Lower leg skin (tissue), 4 donors: Measurements from ENCODE around the gene NCOA1. TPM values are rescaled to one million over a fixed set of nuclear protein-coding genes. Genes with fewer than 3 reads are reported as not detected.
"Not testable (repeated sequence)": the region's sequence is repeated elsewhere in the genome, so short reads cannot be mapped to it uniquely, and the experiment has no call there.

ENCODE experiments used
- DNase-seq, 2 donors: peaks; one replicate each; pipeline ENCODE4 v3.0.0-alpha.2; 2019; ENCODE audit warnings: low spot score in 2 of 2
- H3K4me3 ChIP-seq: fragments of 200-600 bp; sonication (generic); 2 replicates; pipeline ENCODE4 v1.5.1; 2017; ENCODE audit warnings: mild to moderate bottlenecking, low read depth; ENCODE audit not compliant: poor library complexity, severe bottlenecking
- POLR2A ChIP-seq, 2 donors: fragments of 450-650 bp; IDR thresholded peaks; one replicate each; pipeline ENCODE4 v1.6.1; 2016 to 2017; ENCODE audit warnings: antibody characterized with exemption in 2 of 2, mild to moderate bottlenecking in 1 of 2, moderate library complexity in 1 of 2
- WGBS, 2 donors: methylation state at CpG; one replicate each; pipeline ENCODE4 v1.1.5; 2018; 5-methylcytosine and 5-hydroxymethylcytosine counted together
- intact Hi-C: fragments of 100-400 bp; cut with DNase I; formaldehyde crosslinking; loops from one replicate; pipeline ENCODE4 v1.15.0; 2023; ENCODE audit warnings: low total_unique reads
- total RNA-seq, 4 donors: library from RNA; depleted of rRNA; stranded (reverse); fragments of >200 nt; gene quantifications; one replicate each; pipeline ENCODE4 v1.1.0, GENCODE V29; 2016
- TF ChIP-seq, protein P1 (sequence below), 3 donors: fragments of 450-650 bp; IDR thresholded peaks; one replicate each; pipeline ENCODE4 v1.5.1; 2016; ENCODE audit warnings: antibody characterized with exemption in 3 of 3, mild to moderate bottlenecking in 3 of 3, moderate library complexity in 2 of 3

Gene NCOA1
- total RNA-seq, 4 donors from 2014 or later: 37.9 to 50.1 (median 45.0) TPM

DNA sequence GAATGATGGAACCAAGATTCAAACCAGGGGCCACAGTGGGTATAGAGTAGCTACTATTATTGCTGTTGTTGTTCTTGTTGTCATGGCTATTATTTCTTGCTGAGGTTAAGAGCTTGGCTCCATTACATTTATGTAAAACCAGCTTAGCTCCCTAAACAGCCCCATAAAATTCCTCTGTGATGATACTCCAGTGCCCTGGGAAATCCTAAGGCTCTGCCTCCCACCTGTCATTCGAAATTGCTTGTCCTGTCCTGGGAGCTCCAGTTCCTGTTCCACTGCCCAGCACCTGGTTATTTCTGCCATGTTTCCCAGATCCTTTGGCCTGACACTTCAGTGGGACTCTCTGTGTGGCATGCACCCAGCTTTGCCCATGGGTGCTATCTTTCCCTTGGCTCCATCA is 27.8 kb upstream of the NCOA1 start:
- TF ChIP-seq, protein P1, sequence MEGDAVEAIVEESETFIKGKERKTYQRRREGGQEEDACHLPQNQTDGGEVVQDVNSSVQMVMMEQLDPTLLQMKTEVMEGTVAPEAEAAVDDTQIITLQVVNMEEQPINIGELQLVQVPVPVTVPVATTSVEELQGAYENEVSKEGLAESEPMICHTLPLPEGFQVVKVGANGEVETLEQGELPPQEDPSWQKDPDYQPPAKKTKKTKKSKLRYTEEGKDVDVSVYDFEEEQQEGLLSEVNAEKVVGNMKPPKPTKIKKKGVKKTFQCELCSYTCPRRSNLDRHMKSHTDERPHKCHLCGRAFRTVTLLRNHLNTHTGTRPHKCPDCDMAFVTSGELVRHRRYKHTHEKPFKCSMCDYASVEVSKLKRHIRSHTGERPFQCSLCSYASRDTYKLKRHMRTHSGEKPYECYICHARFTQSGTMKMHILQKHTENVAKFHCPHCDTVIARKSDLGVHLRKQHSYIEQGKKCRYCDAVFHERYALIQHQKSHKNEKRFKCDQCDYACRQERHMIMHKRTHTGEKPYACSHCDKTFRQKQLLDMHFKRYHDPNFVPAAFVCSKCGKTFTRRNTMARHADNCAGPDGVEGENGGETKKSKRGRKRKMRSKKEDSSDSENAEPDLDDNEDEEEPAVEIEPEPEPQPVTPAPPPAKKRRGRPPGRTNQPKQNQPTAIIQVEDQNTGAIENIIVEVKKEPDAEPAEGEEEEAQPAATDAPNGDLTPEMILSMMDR (IDR thresholded peaks at IDR 0.05): no peak
- no peak for TF ChIP-seq POLR2A (IDR thresholded peaks at IDR 0.05)
- DNase-seq: no peak
- intact Hi-C loops: no loop called here
- 67 to 83% methylated on average over 1 of the region's 1 CpG for WGBS, 2 donors
- H3K4me3 ChIP-seq: no peak overlapping the region

DNA sequence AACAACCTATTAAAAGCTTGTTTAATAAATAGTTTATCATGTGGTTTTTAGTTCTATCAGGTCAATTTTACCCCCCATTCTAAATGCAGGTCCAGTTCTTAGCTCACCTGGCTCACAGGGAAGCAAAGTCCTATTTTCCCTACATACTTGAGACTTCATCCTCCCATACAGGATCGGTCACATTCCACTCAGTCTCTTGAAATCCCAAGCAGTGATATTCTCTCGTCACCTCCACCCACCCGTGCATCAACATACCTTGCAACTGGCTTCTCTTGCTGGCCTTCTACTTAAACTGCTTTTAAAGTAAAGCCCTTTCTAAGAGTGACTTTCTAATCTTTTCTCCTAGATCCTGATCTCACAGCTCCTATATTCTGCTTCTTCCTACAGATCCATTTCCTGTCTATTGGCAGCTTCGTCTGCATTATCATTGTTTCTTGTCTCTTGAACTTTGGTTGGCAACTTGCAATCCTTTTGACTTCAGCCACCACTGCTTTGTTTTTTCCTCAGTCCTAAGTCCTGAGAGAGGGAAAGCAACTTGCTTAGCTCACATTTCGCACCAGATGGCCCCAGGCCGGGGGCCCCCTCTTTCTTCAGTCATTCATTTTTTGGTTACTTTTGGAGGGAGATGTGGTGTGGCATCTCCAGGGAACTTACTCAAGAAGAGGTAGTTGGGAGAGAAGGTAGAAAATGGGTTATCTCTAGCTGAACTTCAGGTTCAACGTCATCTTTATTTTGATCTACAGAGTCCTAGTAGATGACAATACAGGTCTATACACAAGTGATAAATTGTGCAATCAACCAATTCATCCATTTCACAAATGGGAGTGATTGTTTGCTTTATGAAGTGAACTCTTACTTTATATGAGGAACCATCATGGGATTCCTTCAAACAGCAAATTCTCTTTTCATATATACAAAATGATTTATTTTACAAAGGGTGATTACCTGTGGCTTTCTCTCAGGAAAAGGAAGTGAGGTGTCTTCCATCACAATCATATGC is 23.9 kb upstream of the NCOA1 start:
- intact Hi-C loops: no loop called here
- no peak overlapping the region for H3K4me3 ChIP-seq
- TF ChIP-seq POLR2A (IDR thresholded peaks at IDR 0.05): no peak
- TF ChIP-seq, protein P1 (IDR thresholded peaks at IDR 0.05): no peak
- 77 to 81% methylated on average over 7 of the region's 7 CpGs for WGBS, 2 donors
- no peak for DNase-seq

DNA sequence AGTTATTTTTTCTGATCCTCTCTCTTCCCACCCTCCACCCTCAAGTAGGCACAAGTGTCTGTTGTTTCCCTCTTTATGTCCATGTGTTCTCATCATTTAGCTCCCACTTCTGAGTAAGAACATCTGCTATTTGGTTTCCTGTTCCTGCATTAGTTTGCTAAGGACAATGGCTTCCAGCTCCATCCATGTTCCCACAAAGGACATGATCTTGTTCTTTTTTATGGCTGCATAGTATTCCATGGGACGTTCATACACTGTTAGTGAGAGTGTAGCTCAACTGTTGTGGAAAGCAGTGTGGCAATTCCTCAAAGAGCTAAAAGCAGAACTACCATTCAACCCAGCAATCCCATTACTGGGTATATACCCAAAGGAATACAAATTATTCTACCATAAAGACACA is 22.6 kb upstream of the NCOA1 start:
- WGBS, 2 donors: 84 to 93% methylated on average over 1 of the region's 1 CpG
- intact Hi-C loops, H3K4me3 ChIP-seq, DNase-seq: not testable (repeated sequence)

DNA sequence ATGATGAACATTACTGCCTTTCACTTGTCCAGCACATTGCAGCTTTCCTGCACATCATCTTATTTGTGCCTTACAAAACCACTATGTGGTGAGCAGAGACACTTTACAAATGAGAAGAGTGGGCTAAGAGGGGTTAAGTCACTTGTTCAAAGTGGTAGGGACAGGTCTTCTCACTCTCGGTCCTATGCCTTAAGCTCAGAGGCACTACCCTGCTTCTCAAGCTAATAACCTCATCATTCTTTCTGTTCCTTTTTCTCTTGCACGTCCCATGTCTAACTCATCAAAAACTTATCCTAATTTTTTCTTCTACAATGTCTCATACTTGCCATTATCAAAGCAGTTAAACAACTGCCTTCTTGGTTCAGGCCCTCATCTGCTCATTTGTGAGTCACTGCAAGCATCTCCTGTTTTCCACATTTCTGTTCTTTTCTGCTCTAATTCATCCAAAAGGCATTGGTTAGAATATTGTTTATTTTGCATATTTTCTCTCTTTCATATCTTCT is 21.9 kb upstream of the NCOA1 start:
- no peak for DNase-seq
- intact Hi-C loops: no loop called here
- no peak for TF ChIP-seq POLR2A (IDR thresholded peaks at IDR 0.05)
- TF ChIP-seq, protein P1 (IDR thresholded peaks at IDR 0.05): no peak
- 76 to 87% methylated on average over 2 of the region's 2 CpGs for WGBS, 2 donors
- no peak overlapping the region for H3K4me3 ChIP-seq

DNA sequence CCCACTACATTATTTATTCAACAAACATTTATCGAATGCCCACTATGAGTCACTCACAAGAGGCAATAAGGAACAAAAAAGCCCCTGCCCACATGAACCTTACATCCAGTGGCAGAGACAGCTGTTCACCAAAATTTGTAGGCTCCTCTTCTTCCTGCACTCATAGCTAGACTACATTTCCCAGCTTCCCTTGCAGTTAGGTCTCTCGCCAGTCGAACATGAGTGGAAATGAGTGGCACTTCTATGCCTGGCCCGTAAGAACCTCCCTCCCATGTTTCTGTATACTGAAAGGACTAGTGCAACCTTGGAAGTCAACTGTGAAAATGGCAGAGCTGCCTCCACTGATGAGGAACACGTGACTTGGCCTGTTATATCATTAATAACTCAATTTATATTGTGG is 19.4 kb upstream of the NCOA1 start:
- DNase-seq: no peak
- intact Hi-C loops: no loop called here
- WGBS, 2 donors: 61 to 62% methylated on average over 5 of the region's 5 CpGs
- H3K4me3 ChIP-seq: no peak overlapping the region
- TF ChIP-seq POLR2A (IDR thresholded peaks at IDR 0.05): no peak
- TF ChIP-seq, protein P1 (IDR thresholded peaks at IDR 0.05): no peak

DNA sequence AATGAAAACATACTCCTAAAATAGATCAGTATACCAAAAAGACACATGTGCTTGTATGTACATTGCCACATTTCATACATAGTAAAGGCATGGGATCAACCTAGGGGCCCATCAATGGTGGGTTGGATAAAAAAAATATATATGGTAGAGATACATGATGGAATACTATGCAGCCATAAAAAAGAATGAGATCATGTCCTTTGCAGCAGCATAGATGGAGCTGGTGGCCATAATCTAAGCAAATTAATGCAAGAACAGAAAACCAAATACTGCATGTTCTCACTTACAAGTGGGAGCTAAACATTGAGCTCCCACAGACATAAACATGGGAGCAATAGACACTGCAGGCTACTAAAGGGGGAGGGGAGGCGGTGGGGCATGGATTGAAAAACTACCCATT is 18.6 kb upstream of the NCOA1 start:
- no peak for TF ChIP-seq POLR2A (IDR thresholded peaks at IDR 0.05)
- TF ChIP-seq, protein P1 (IDR thresholded peaks at IDR 0.05): no peak
- no peak overlapping the region for H3K4me3 ChIP-seq
- WGBS, 2 donors: 95 to 97% methylated on average over 1 of the region's 1 CpG
- intact Hi-C loops: no loop called here
- no peak for DNase-seq
